ES-I3 (cell line): Measurements from ENCODE around the gene CD40LG.

Experiments
- H3K36me3 ChIP-seq: 2 replicates; pipeline ENCODE4 v1.6.1; 2013; ENCODE audit warnings: mild to moderate bottlenecking, low read length, control low read depth, moderate library complexity; ENCODE audit not compliant: insufficient read depth
- H3K4me1 ChIP-seq: 2 replicates; pipeline ENCODE4 v1.6.1; 2013; ENCODE audit warnings: mild to moderate bottlenecking, control low read depth, low read length; ENCODE audit not compliant: insufficient read depth
- H3K9ac ChIP-seq: 2 replicates; pipeline ENCODE4 v1.6.1; 2013; ENCODE audit warnings: low read depth, mild to moderate bottlenecking, low read length, moderate library complexity
- H3K9me3 ChIP-seq: 2 replicates; pipeline ENCODE4 v1.6.1; 2013; ENCODE audit warnings: mild to moderate bottlenecking, low read length, moderate library complexity; ENCODE audit not compliant: control insufficient read depth, insufficient read depth

The CD40LG gene

DNA sequence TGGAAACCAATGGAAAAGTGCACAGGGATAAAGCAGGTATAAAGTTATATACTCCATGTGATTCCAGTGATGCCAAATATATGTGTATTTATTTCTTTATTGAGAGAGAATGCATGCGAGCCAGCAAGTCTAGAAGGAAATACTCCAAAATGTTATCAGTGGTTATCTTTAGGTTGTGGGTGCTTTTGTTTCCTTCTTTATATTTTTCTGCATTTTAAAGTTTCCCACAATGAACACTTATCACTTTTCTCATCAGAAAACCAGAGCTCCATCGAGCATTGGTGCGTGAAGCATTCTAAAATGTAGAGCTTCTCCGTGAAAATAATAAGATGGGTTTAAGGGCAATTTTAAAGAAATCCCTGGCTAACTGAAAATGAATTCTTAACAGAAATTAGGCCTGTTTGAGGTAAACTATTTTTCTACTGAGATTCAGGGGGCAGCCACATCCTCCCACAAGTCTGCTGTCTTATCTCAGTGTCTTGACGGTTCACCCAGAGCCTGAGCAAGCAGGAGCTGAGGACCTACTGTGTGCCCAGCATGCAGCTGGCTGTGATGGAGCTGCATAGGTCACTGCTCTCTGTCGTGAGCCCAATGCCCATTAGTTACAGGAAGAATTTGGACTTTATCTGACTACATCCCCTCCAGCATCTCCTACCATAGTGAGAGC lies 18.7 kb upstream of the CD40LG start:
- no peaks in the 10 kb centered on the region for H3K36me3 ChIP-seq
- no peaks in the 10 kb centered on the region for H3K4me1 ChIP-seq
- no peaks in the 10 kb centered on the region for H3K9me3 ChIP-seq
- no peak overlapping the region for H3K9ac ChIP-seq

DNA sequence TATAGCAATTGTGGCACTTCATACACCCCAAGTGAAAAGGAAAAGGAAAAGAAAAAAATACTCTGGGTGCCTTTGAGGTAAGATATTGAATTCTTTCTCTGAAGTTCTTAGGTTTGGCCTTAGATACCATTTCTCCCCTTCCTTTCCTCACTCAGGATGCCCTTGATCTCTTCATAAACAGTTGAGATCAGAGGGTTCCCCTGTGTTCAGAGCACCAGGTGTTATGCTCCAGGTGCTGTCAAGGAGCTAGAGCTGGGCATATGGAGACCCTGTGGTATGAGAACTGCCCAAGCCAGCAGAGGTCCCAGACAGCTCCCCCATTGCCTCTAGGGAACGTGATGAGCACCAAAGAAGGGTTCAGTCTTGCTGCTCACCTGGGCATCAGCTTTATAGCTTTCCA lies 17.1 kb upstream of the CD40LG start:
- Histone ChIP-seq H3K9me3 (no peaks in the 10 kb centered on the region), H3K9ac (no peak overlapping the region), H3K36me3 (no peaks in the 10 kb centered on the region), H3K4me1 (peaks cover 8% of the 10 kb centered on the region; the same call in 1 of the 2 replicates)

DNA sequence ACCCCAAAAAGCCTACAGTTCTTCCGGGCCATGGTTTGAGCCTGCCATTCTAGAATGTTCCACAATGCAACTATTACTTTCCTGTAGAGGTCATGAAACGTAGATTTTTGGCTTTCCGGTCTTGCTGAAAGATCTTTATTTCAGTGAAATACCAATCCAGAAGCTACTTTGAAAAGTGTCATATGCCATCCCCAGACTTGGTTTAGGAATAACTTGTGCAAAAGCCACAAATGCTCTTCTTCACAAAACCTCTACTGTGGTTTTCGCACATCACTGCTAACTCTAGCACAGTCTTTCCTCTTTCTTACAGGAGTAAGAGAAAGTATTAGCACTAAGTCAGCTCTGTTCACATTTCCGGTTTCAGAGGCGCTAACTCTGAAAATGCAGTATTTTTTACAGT lies 12.7 kb upstream of the CD40LG start:
- H3K9ac ChIP-seq, result no peak overlapping the region
- H3K4me1 ChIP-seq, result peaks cover 13% of the 10 kb centered on the region
- no peaks in the 10 kb centered on the region for H3K36me3 ChIP-seq
- no peaks in the 10 kb centered on the region for H3K9me3 ChIP-seq

DNA sequence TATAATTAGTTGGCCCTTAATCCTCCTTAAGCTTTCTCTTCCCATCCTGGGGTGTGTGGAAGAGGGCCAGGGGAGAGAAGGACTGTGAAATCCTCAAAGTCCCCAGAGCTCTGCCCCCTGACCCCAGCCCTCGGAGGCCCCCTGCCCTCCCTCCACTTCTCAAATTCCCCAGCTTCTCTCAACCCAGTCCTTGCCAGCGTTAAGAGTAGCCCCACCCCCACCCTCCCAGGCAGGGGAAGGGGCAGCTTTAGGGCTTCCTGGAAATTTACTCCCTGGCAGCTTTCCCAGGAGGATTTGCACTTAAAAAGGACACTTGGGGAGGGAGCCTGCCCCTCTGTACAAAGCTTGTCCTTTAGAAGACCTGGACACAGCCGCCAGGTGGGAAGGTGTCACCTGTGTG lies 11.8 kb upstream of the CD40LG start:
- Histone ChIP-seq H3K36me3 (no peaks in the 10 kb centered on the region), H3K9me3 (no peaks in the 10 kb centered on the region), H3K4me1 (peaks cover 13% of the 10 kb centered on the region), H3K9ac (no peak overlapping the region)

DNA sequence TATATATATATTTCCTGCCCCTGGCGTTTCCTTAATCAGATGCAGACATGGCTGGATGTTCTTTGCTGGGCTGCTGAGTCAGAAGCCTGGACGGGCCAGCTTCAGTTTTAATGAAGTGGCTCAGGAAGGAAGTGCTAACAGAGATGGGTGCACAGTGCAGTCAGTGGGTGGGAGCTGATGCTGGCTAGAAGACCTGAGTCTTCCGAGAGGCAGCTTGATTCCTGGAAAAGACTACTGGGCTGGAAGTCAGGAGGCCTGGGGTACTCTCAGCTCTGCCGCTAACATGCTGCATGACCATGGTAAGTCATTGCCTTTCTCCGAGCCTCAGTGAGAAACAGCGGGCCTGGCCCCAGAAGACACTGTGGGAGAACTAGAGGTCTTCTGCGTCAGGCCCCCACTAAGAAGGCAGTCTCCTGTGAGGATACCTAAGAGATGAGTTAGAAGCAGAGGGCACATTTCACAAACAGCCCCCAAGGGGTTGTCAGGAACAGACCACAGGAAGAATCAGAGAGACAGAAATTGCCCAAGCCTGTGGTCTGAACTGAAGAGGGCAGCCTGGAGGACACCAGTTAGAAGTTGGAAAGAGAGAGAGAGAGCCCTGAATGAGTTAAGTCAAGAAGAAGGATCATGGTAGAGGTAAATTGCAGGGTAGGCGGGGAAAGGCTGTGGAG lies 8.3 kb upstream of the CD40LG start:
- Histone ChIP-seq H3K36me3 (no peaks in the 10 kb centered on the region), H3K9me3 (no peaks in the 10 kb centered on the region), H3K9ac (no peak overlapping the region), H3K4me1 (peaks cover 13% of the 10 kb centered on the region)

DNA sequence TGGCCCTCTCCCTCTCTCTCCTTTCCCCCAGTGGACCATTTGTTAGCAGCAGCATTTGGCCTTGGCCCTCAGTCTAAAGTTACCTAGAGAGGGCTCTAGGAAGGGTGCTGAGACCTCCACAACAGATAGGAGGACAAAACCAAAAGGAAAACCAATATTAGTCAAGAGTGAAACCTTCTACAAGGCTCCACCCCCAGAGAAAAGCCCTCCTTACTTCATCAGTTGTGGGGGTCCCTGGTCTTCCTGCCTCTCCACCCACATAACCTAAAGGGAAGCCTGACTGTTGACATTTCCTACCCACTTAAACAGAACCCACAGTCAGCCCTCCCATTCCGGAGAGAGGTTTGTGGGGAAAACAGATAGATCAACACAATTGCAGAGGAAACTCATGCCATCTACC lies 4.7 kb upstream of the CD40LG start:
- Histone ChIP-seq H3K9ac (no peak overlapping the region), H3K9me3 (no peaks in the 10 kb centered on the region), H3K36me3 (no peaks in the 10 kb centered on the region), H3K4me1 (no peaks in the 10 kb centered on the region)

DNA sequence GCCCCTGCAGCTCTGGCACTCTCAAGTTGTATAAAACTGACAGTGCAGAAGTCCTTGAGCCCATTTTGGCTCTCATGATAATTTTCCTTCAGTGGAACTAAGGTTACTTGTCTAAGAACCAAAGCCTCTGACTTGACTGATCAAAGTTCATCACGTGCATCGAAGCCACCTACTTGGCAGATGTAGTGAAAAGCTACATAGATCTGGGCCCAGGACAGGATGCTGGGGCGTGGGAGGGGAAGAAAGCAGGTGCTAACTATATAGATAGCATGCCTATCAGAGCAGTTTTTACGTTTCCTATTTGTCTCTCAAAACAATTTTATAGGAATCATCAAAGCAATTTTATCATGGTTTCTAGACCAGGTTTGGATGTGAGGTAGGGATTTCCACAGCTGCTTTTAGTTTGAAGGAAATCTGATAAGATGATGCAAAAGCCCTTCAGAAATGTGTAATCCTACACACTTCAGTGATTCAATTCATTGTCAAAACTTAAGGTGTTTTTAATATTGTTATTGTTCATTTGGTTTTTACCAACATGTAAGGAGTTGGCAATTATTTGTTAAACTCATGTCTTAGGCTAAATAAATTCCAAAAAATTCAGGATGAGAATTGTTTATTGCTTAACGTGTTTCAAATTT lies 1.2 kb upstream of the CD40LG start:
- H3K9me3 ChIP-seq, result no peaks in the 10 kb centered on the region
- no peak overlapping the region for H3K9ac ChIP-seq
- no peaks in the 10 kb centered on the region for H3K36me3 ChIP-seq
- H3K4me1 ChIP-seq, result peaks cover 6% of the 10 kb centered on the region; the same call in 1 of the 2 replicates

DNA sequence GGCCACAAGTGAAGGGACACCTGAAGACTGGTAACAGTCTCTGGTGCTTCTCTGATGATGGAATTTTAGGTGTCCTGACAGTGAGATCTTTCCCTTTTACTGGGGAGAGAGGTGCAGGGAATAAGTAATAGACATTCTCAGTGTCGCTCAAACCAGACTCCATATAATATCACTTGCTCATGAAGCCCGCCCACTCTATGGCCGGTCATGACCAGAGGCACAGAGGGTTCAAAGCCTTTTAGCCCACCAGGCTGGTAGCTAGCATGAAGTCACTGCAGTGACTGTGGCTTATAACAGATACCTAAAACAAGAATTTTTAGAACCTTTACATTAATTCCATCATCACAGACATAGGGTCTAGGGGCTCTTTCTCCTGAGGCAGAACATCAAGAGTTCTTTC lies 2.9 kb downstream of the CD40LG start:
- Histone ChIP-seq H3K9me3 (no peaks in the 10 kb centered on the region), H3K9ac (no peak overlapping the region), H3K4me1 (peaks cover 6% of the 10 kb centered on the region; the same call in 1 of the 2 replicates), H3K36me3 (no peaks in the 10 kb centered on the region)

DNA sequence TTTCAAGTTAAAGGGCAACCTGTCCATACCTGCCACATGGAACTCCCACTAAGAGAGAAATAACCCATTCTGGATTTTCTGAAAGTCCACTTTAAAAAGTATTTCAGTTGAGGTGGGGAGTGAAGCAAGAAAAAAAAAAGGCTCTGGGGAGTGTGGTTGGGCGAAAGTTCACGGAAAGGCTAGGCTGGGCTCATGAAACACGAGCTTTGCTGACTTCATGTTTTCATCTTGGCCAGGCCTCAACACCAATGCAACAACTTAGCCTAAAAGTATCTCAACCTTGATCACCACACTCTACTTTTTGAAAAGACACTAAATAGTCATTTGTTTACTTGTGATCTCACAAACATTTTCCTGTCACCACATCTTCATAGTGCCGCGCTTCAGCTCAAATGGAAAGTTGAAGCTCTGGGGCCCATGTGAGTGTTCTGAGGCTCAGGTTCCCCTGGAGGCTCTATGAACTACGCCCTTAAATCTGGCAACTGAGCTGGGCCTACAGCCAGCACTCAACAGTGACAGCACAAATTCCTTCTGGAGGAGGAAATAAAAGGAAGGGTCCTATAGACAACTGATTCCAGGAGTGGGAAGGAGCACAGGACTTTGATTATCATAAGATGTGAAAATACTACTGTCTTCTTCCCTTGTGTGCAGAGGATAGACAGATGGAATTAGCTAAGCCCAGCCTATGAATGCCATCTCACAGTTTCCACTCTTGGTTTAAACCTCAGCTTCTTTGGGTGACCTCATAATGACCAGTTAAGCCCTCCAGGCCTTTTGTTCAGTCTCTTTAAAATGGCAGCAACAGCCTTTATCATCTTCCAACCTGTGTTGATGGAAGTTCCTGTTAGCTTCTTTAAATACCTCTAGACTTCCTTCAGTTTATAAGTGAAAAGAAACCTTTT lies 5.1 kb downstream of the CD40LG start:
- peaks cover 6% of the 10 kb centered on the region; the same call in 1 of the 2 replicates for H3K4me1 ChIP-seq
- no peak overlapping the region for H3K9ac ChIP-seq
- no peaks in the 10 kb centered on the region; the same call in 1 of the 2 replicates for H3K36me3 ChIP-seq
- no peaks in the 10 kb centered on the region for H3K9me3 ChIP-seq

DNA sequence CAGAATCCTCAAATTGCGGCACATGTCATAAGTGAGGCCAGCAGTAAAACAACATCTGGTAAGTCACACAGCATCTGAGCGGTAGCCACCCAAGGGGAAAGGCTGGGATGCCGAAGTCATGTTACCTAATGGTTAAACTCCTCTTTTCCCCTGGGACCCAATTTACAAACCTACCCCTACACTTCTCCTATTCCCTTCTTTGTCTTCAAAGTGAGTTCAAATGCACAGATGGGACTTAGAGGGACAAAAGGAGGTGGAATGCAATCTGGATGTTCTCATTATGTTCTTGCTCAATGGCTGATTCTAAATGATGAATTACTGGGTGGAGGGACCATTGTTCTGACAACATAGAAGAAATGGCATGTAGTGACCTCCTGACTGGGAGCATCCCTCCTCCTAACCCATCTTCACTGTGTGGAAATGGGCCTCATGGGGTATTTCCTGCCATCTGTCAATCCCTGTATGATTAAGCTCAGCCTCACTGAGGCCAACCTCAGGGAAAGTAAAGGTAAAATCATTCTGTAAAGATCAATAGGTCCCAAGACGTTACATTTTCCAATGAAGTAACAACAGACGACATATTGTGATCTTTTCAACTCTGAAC lies 8.5 kb downstream of the CD40LG start:
- H3K9ac ChIP-seq, result no peak overlapping the region
- H3K4me1 ChIP-seq, result no peaks in the 10 kb centered on the region
- no peaks in the 10 kb centered on the region; the same call in 1 of the 2 replicates for H3K36me3 ChIP-seq
- H3K9me3 ChIP-seq, result no peaks in the 10 kb centered on the region

DNA sequence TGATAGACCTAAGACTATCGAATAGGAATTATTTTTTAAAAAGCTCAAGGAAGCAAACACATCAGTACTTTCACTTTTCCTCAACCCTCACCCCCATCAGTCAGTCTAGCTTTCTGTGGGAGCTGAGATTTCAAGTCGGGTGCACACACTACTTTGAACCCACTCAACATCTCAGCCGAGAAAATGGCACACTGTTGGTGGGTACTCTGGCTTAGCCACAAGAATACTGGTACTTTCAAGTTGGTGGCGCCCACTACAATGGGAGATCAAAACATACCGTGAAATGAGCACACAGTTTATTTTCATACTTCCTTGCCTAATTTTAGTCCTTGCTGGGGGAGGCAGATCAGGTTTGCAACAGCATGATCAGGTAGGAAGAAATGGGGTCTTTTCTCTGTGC lies 10.2 kb downstream of the CD40LG start:
- Histone ChIP-seq H3K9me3 (no peaks in the 10 kb centered on the region), H3K36me3 (no peaks in the 10 kb centered on the region; the same call in 1 of the 2 replicates), H3K9ac (no peak overlapping the region), H3K4me1 (no peaks in the 10 kb centered on the region)

DNA sequence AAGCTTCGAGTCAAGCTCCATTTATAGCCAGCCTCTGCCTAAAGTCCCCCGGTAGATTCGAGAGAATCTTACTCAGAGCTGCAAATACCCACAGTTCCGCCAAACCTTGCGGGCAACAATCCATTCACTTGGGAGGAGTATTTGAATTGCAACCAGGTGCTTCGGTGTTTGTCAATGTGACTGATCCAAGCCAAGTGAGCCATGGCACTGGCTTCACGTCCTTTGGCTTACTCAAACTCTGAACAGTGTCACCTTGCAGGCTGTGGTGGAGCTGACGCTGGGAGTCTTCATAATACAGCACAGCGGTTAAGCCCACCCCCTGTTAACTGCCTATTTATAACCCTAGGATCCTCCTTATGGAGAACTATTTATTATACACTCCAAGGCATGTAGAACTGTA lies 11.2 kb downstream of the CD40LG start:
- Histone ChIP-seq H3K9me3 (no peaks in the 10 kb centered on the region), H3K4me1 (no peaks in the 10 kb centered on the region), H3K36me3 (no peaks in the 10 kb centered on the region; the same call in 1 of the 2 replicates), H3K9ac (no peak overlapping the region)

DNA sequence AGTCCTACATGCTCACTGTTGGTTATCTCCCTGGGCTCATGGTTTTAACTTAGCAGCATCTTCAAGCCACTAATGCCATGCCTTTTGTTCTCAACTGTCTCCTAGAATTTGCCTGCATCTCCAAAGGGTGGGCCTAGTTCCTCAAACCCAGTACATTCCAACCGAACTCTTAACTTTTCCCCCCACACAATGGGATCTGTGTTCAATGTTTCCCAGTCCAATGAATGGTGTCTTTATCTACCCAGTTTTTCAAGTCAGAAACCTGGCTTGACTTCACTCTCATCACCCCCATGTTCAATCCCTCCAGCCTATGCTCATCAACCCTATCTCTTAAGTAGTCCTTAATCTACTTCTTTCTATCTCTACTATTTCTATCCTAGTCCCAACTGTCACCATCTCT lies 12.9 kb downstream of the CD40LG start:
- Histone ChIP-seq H3K9ac (no peak overlapping the region), H3K36me3 (no peaks in the 10 kb centered on the region; the same call in 1 of the 2 replicates), H3K4me1 (no peaks in the 10 kb centered on the region), H3K9me3 (no peaks in the 10 kb centered on the region)

DNA sequence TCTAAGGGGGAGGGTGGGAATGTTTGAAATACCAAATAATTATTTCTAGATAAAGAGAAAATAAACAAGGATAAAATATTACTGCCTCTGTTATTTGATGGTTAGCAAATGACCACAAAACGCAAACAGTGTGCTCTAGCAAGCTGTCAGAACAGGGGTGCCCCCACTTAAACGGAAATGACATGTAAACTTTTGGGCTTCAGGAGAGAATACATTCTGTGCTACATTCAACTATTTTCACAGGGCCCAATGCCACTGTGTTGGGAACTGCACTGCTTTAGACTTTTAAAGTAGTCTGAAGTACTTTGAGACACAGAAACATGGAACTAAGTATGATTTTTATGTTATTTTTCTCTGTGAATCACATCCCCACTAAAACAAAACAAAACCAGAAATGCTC lies 14.1 kb downstream of the CD40LG start:
- H3K36me3 ChIP-seq, result no peaks in the 10 kb centered on the region
- no peaks in the 10 kb centered on the region for H3K9me3 ChIP-seq
- no peak overlapping the region for H3K9ac ChIP-seq
- H3K4me1 ChIP-seq, result no peaks in the 10 kb centered on the region
